GM10266 (cell line): ENCODE data around the gene LIG1.

Source experiments
- DNase-seq: peaks from one replicate; pipeline ENCODE4 v3.0.0; 2012; ENCODE audit errors: extremely low spot score
- CTCF ChIP-seq: IDR thresholded peaks from 2 replicates; pipeline ENCODE4 v1.5.1; 2012; ENCODE audit warnings: mild to moderate bottlenecking, low read depth; ENCODE audit not compliant: control insufficient read depth, insufficient read depth; ENCODE audit errors: missing control alignments

Gene LIG1

GRCh38 chr19:48111280-48111679 lies 58.9 kb downstream of the LIG1 start:
- TF ChIP-seq CTCF, result no peak
- DNase-seq, result no peak

DNA sequence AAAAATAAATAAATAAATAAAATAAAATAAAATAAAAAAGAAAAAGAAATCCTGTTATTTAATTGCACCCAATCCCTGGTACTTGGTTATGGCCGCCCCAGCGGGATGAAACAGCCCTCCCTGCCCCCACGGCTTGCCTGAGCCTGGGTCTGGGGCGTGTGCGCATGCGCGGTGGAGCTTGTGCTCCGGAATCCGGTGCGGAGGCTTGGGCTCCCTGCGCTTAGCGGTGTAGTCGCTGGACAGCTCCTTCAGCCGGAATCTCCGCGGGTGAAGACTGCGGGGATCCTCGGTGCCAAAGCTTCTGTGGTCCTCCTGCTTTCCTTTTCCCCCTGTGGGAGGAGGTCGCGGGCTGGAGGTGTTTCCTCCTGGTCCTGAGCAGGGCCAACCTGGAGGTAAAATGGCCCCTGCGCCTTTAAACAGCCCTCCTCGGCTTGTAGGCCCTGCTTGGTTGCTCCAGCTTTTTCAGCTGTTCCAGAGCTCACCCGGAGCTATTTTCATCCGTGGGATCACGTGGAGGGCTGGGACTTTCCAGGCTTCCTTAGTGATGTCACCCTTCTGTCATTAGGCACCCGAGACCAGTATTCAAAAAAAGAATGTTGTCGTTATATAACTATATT lies 59.7 kb downstream of the LIG1 start, which contains the start of gene PLA2G4C:
TSS of gene PLA2G4C (minus strand) at position 468 of the 617 bp plus-strand sequence. CDS start 4,288 bp downstream, outside the sequence.
- DNase-seq, result peak; percentile 95
- TF ChIP-seq CTCF, result no peak

GRCh38 chr19:48108997-48109782 lies 61.0 kb downstream of the LIG1 start:
- DNase-seq, result no peak
- no peak for TF ChIP-seq CTCF

- no peak for TF ChIP-seq CTCF
- no peak for DNase-seq
These were observed 66.2 kb downstream of the LIG1 start for GRCh38 chr19:48103922-48104321.

DNA sequence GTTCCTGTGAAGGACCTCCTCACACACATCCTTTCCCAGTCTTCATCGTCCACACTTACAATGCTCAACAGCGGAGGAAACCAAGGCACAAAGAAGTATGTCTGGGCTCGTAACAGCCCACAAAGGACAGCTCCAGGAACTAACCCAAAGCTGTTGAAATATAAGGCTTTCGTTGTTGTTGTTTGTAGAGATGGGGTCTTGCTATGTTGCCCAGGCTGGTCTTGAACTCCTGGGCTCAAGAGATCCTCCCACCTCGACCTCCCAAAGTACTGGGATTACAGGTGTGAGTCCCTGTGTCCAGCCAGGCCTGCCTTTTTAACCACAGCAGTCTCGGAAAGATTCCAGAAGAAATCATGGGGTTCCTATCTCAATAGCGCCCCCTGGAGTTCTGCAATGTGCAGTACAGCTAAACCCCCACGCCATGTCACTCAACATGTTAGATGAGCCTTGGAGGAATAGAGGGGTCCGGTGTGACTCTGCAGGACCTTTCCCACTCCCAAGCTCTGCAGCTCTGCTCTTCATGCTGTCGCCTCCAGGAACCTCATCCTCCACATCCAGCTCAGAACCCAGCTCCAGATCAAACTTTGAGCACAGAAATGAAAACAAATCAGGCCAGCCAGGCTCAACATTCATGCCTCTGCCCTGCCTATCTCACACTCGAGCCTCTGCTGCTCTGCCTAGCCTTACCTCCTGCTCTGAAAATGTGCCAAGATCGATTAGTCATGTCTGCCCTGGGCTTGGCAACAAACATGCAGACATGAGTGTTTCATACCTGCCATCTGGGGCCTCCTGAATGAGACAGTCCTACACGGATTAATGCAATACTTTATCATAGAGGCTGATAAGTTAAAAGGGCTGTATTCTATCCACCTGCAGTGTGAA lies 67.0 kb downstream of the LIG1 start:
- TF ChIP-seq CTCF, result peak; percentile 64
- DNase-seq, result peak; percentile 60

DNA sequence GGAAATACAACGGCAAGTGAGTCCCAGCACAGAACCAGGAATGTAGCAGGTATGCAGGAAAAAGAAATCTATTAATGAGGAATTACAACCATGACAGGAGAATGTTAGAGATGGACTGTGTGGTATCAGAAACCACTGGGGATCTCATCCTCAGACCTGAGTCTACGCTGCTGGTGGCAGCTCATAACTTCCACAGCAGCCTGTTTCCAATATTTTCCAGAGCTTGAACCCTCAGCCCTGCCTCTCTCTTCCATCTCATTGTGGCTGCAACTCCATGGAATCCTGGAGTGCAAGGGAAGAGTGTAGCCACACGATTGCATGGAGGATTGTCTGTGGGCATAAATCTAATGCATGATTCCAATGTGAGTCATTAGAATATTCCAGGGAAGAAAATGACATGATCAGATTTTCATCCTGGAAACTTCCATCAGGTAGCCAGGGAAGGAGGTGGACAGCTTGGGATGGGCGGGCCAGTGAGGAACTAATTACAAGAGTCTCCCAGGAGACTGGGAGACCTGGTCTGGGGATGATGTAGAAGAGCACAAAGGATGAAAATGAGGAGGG lies 74.5 kb downstream of the LIG1 start:
- no peak for TF ChIP-seq CTCF
- DNase-seq, result no peak
